ACC112 (cell line): ENCODE measurements around the gene NOP14.

Source experiments
- H2AFZ ChIP-seq: fragments of 200-600 bp; sonication (generic); one replicate; pipeline ENCODE4 v1.6.0; 2017; ENCODE audit warnings: antibody characterized with exemption, low read length; ENCODE audit not compliant: unreplicated experiment
- H3K27ac ChIP-seq: fragments of 200-600 bp; sonication (generic); 2 replicates; pipeline ENCODE4 v1.5.1; 2014; ENCODE audit warnings: low read depth, mild to moderate bottlenecking, antibody characterized with exemption, low read length, moderate library complexity
- H3K27me3 ChIP-seq: fragments of 200-600 bp; sonication (generic); 2 replicates; pipeline ENCODE4 v1.6.1; 2014; ENCODE audit warnings: mild to moderate bottlenecking, antibody characterized with exemption, low read length, moderate library complexity, mixed read lengths; ENCODE audit not compliant: insufficient read depth
- H3K36me3 ChIP-seq: fragments of 200-600 bp; sonication (generic); 2 replicates; pipeline ENCODE4 v1.6.1; 2016; ENCODE audit warnings: mild to moderate bottlenecking, antibody characterized with exemption, low read length, moderate library complexity, mixed read lengths; ENCODE audit not compliant: insufficient read depth
- H3K4me1 ChIP-seq: fragments of 200-600 bp; sonication (generic); one replicate; pipeline ENCODE4 v1.6.1; 2016; ENCODE audit warnings: low read length, mixed read lengths; ENCODE audit not compliant: insufficient read depth, unreplicated experiment, control insufficient read depth
- H3K4me3 ChIP-seq: fragments of 200-600 bp; sonication (generic); 2 replicates; pipeline ENCODE4 v1.5.1; 2014; ENCODE audit warnings: mild to moderate bottlenecking, low read depth, low read length
- H3K79me2 ChIP-seq: fragments of 200-600 bp; sonication (generic); one replicate; pipeline ENCODE4 v1.6.0; 2016; ENCODE audit warnings: low read length; ENCODE audit not compliant: control insufficient read depth, unreplicated experiment, insufficient read depth

The NOP14 gene

GRCh38 chr4:2963175-2963965 lies at the start of gene NOP14, which contains the start of gene GRK4:
Gene NOP14 (minus strand): TSS chr4:2963406. CDS start chr4:2963319, 87 bp downstream.
Gene GRK4 (plus strand): TSS chr4:2963571. CDS start chr4:2964071, 500 bp downstream.
- peak within 1 kb of the TSS; percentile 68 for H3K27ac ChIP-seq
- peak within 1 kb of the TSS; percentile 95 for H3K4me3 ChIP-seq
- H2AFZ ChIP-seq, result peak within 1 kb of the TSS; percentile 92
- peaks cover 16% of the 10 kb centered on the region for H3K4me1 ChIP-seq
- no peaks in the 10 kb centered on the region for H3K27me3 ChIP-seq
- H3K36me3 ChIP-seq, result peaks cover 1% of the 10 kb centered on the region; the same call in 1 of the 2 replicates
- H3K79me2 ChIP-seq, result peaks cover 44% of the 10 kb centered on the region

GRCh38 chr4:3011456-3012220 lies 48.4 kb upstream of the NOP14 start:
- Histone ChIP-seq H2AFZ (no peak overlapping the region), H3K4me3 (no peak overlapping the region), H3K4me1 (peaks cover 20% of the 10 kb centered on the region), H3K27me3 (no peaks in the 10 kb centered on the region), H3K36me3 (no peaks in the 10 kb centered on the region), H3K27ac (no peak overlapping the region), H3K79me2 (no peaks in the 10 kb centered on the region)

GRCh38 chr4:3010998-3011397 lies 47.8 kb upstream of the NOP14 start:
- peak overlapping the region; percentile 14; the same call in 1 of the 2 replicates for H3K4me3 ChIP-seq
- H3K27ac ChIP-seq, result peak overlapping the region; percentile 44; the same call in 1 of the 2 replicates
- no peaks in the 10 kb centered on the region for H3K27me3 ChIP-seq
- no peaks in the 10 kb centered on the region for H3K36me3 ChIP-seq
- no peaks in the 10 kb centered on the region for H3K79me2 ChIP-seq
- H3K4me1 ChIP-seq, result peaks cover 20% of the 10 kb centered on the region
- no peak overlapping the region for H2AFZ ChIP-seq

GRCh38 chr4:3010577-3010976 lies 47.4 kb upstream of the NOP14 start:
- no peaks in the 10 kb centered on the region for H3K79me2 ChIP-seq
- peaks cover 20% of the 10 kb centered on the region for H3K4me1 ChIP-seq
- H3K36me3 ChIP-seq, result no peaks in the 10 kb centered on the region
- no peaks in the 10 kb centered on the region for H3K27me3 ChIP-seq
- no peak overlapping the region for H2AFZ ChIP-seq
- peak overlapping the region; percentile 44; the same call in 1 of the 2 replicates for H3K27ac ChIP-seq
- H3K4me3 ChIP-seq, result peak overlapping the region; percentile 14; the same call in 1 of the 2 replicates

- Histone ChIP-seq H3K27ac (no peak overlapping the region), H2AFZ (no peak overlapping the region), H3K4me1 (peaks cover 20% of the 10 kb centered on the region), H3K4me3 (no peak overlapping the region), H3K79me2 (no peaks in the 10 kb centered on the region), H3K27me3 (no peaks in the 10 kb centered on the region), H3K36me3 (no peaks in the 10 kb centered on the region)
Observed at GRCh38 chr4:3009422-3009821, 46.2 kb upstream of the NOP14 start.

- no peaks in the 10 kb centered on the region for H3K27me3 ChIP-seq
- H2AFZ ChIP-seq, result no peak overlapping the region
- H3K36me3 ChIP-seq, result no peaks in the 10 kb centered on the region
- peaks cover 20% of the 10 kb centered on the region for H3K4me1 ChIP-seq
- H3K79me2 ChIP-seq, result no peaks in the 10 kb centered on the region
- H3K4me3 ChIP-seq, result no peak overlapping the region
- H3K27ac ChIP-seq, result no peak overlapping the region
Observed at GRCh38 chr4:3007724-3008123, 44.5 kb upstream of the NOP14 start.

- Histone ChIP-seq H2AFZ (no peak overlapping the region), H3K4me1 (no peaks in the 10 kb centered on the region), H3K36me3 (no peaks in the 10 kb centered on the region), H3K4me3 (no peak overlapping the region), H3K79me2 (no peaks in the 10 kb centered on the region), H3K27ac (no peak overlapping the region), H3K27me3 (no peaks in the 10 kb centered on the region)
Observed at GRCh38 chr4:2996415-2996814, 33.2 kb upstream of the NOP14 start.

GRCh38 chr4:2995546-2996265 lies 32.5 kb upstream of the NOP14 start:
- Histone ChIP-seq H3K27me3 (no peaks in the 10 kb centered on the region), H3K36me3 (no peaks in the 10 kb centered on the region), H3K4me3 (no peak overlapping the region), H2AFZ (no peak overlapping the region), H3K27ac (no peak overlapping the region), H3K4me1 (no peaks in the 10 kb centered on the region), H3K79me2 (no peaks in the 10 kb centered on the region)

GRCh38 chr4:2994917-2995316 lies 31.7 kb upstream of the NOP14 start:
- Histone ChIP-seq H3K36me3 (no peaks in the 10 kb centered on the region), H2AFZ (no peak overlapping the region), H3K4me1 (no peaks in the 10 kb centered on the region), H3K79me2 (no peaks in the 10 kb centered on the region), H3K4me3 (no peak overlapping the region), H3K27ac (no peak overlapping the region), H3K27me3 (no peaks in the 10 kb centered on the region)

GRCh38 chr4:2991243-2991642 lies 28.0 kb upstream of the NOP14 start:
- Histone ChIP-seq H2AFZ (no peak overlapping the region), H3K27ac (no peak overlapping the region), H3K79me2 (no peaks in the 10 kb centered on the region), H3K4me3 (no peak overlapping the region), H3K36me3 (no peaks in the 10 kb centered on the region), H3K4me1 (no peaks in the 10 kb centered on the region), H3K27me3 (no peaks in the 10 kb centered on the region)
